Measurements from ENCODE around the gene MAGEA1. TPM values are rescaled to one million over a fixed set of nuclear protein-coding genes. Genes with fewer than 3 reads are reported as not detected.

MAGEA1 gene
- total RNA-seq, 4 donors from 2014 or later: not detected

- Histone ChIP-seq H3K27ac (no peak overlapping the region), H3K36me3 (no peaks in the 10 kb centered on the region), H3K9me3 (no peaks in the 10 kb centered on the region), H3K4me3 (no peak overlapping the region), H3K4me1 (no peaks in the 10 kb centered on the region), H3K27me3 (peaks cover 0 to 4% (median 0%) of the 10 kb centered on the region in 3 donors)
- DNase-seq (no peak), ATAC-seq (no peak)
- TF ChIP-seq CTCF (IDR thresholded peaks at IDR 0.05 in 4 of 5, conservative IDR thresholded peaks at IDR 0.05 in 1 of 5) (no peak), POLR2A (IDR thresholded peaks at IDR 0.05) (no peak)
- in situ Hi-C loops (cut with MboI; ENCODE audit: low sequenced_read_pairs in 4 of 4) (no loop called here), intact Hi-C loops (cut with DNase I; ENCODE audit: low total_unique reads) (no loop called here)
Observed at GRCh38 chrX:153184787-153185186, 5.7 kb downstream of the MAGEA1 start.

- no peak for TF ChIP-seq POLR2A (IDR thresholded peaks at IDR 0.05)
- TF ChIP-seq CTCF (IDR thresholded peaks at IDR 0.05 in 4 of 5, conservative IDR thresholded peaks at IDR 0.05 in 1 of 5): no peak
Observed at GRCh38 chrX:153190381-153190780, 11.3 kb downstream of the MAGEA1 start.

GRCh38 chrX:153200462-153200861 lies 21.4 kb downstream of the MAGEA1 start:
- no peak overlapping the region for H3K27ac ChIP-seq
- TF ChIP-seq CTCF (IDR thresholded peaks at IDR 0.05 in 4 of 5, conservative IDR thresholded peaks at IDR 0.05 in 1 of 5) (no peak), POLR2A (IDR thresholded peaks at IDR 0.05) (no peak)

More at GRCh38 chrX:153190381-153190780, 11.3 kb downstream of the MAGEA1 start:
- Histone ChIP-seq H3K27me3 (peaks cover 0 to 6% (median 0%) of the 10 kb centered on the region in 3 donors), H3K4me3 (no peak overlapping the region), H3K27ac (no peak overlapping the region), H3K36me3 (no peaks in the 10 kb centered on the region), H3K4me1 (no peaks in the 10 kb centered on the region), H3K9me3 (no peaks in the 10 kb centered on the region)
- in situ Hi-C loops (cut with MboI; ENCODE audit: low sequenced_read_pairs in 4 of 4): no loop called here
- intact Hi-C loops (cut with DNase I; ENCODE audit: low total_unique reads): no loop called here
- DNase-seq: no peak
- ATAC-seq: no peak

GRCh38 chrX:153206425-153207046 lies 27.5 kb downstream of the MAGEA1 start:
- intact Hi-C loops (cut with DNase I; ENCODE audit: low total_unique reads): no loop called here
- no peaks in the 10 kb centered on the region for H3K36me3 ChIP-seq
- ATAC-seq (no peak), DNase-seq (no peak)
- peaks cover 0 to 3% (median 0%) of the 10 kb centered on the region in 3 donors for H3K27me3 ChIP-seq
- in situ Hi-C loops (cut with MboI; ENCODE audit: low sequenced_read_pairs in 4 of 4): no loop called here
- H3K27ac ChIP-seq: no peak overlapping the region
- H3K4me1 ChIP-seq: no peaks in the 10 kb centered on the region
- H3K9me3 ChIP-seq: no peaks in the 10 kb centered on the region
- TF ChIP-seq POLR2A (IDR thresholded peaks at IDR 0.05) (no peak), CTCF (IDR thresholded peaks at IDR 0.05 in 4 of 5, conservative IDR thresholded peaks at IDR 0.05 in 1 of 5) (no peak)
- no peak overlapping the region for H3K4me3 ChIP-seq

More at GRCh38 chrX:153200462-153200861, 21.4 kb downstream of the MAGEA1 start:
- H3K27me3 ChIP-seq: no peaks in the 10 kb centered on the region
- H3K4me3 ChIP-seq: no peak overlapping the region
- intact Hi-C loops (cut with DNase I; ENCODE audit: low total_unique reads) (no loop called here), in situ Hi-C loops (cut with MboI; ENCODE audit: low sequenced_read_pairs in 4 of 4) (no loop called here)
- H3K9me3 ChIP-seq: no peaks in the 10 kb centered on the region
- no peaks in the 10 kb centered on the region for H3K4me1 ChIP-seq
- H3K36me3 ChIP-seq: no peaks in the 10 kb centered on the region
- DNase-seq (no peak), ATAC-seq (no peak)

GRCh38 chrX:153209347-153209746 lies 30.3 kb downstream of the MAGEA1 start:
- in situ Hi-C loops (cut with MboI; ENCODE audit: low sequenced_read_pairs in 4 of 4): no loop called here

More at GRCh38 chrX:153209347-153209746, 30.3 kb downstream of the MAGEA1 start:
- no peaks in the 10 kb centered on the region for H3K4me1 ChIP-seq
- ATAC-seq (no peak), DNase-seq (no peak)
- no peaks in the 10 kb centered on the region for H3K36me3 ChIP-seq
- H3K9me3 ChIP-seq: no peaks in the 10 kb centered on the region
- no peak for TF ChIP-seq POLR2A (IDR thresholded peaks at IDR 0.05)
- no peak for TF ChIP-seq CTCF (IDR thresholded peaks at IDR 0.05 in 4 of 5, conservative IDR thresholded peaks at IDR 0.05 in 1 of 5)
- peaks cover 0 to 3% (median 0%) of the 10 kb centered on the region in 3 donors for H3K27me3 ChIP-seq
- no peak overlapping the region for H3K27ac ChIP-seq
- no peak overlapping the region for H3K4me3 ChIP-seq
- intact Hi-C loops (cut with DNase I; ENCODE audit: low total_unique reads): no loop called here
